H1 (cell line): ENCODE data around the gene MSANTD2. TPM values are rescaled to one million over a fixed set of nuclear protein-coding genes. Genes with fewer than 3 reads are reported as not detected.

Experiments used
- CTCF ChIA-PET: fragments of 300-600 bp; sonication (Branson Sonifier 250); formaldehyde crosslinking; loops from one replicate; lab custom pipeline; 2021; ENCODE audit not compliant: partially characterized antibody; lab: Charles Lee
- POLR2A ChIA-PET: fragments of 300-600 bp; sonication (Branson Sonifier 250); formaldehyde crosslinking; loops from one replicate; lab custom pipeline; 2021; ENCODE audit warnings: inconsistent platforms; ENCODE audit not compliant: partially characterized antibody; lab: Charles Lee
- DNase-seq, 2 experiments: peaks; one replicate each; pipeline versions ENCODE4 v3.0.0 to v3.0.0-alpha.2; 2010 to 2022; ENCODE audit warnings: low spot score in 2 of 2, low read depth in 1 of 2, mixed read lengths in 1 of 2
- FAIRE-seq: peaks from 2 replicates; lab custom pipeline; 2011; peaks lifted over from hg19 to GRCh38; lab: Jason Lieb, UNC
- H2AFZ ChIP-seq: 2 replicates; pipeline ENCODE4 v1.8.1; 2012; ENCODE audit warnings: low read length, inconsistent platforms
- H2AK5ac ChIP-seq: 2 replicates; pipeline ENCODE4 v1.6.1; 2013; ENCODE audit warnings: low read depth, low read length
- H2BK120ac ChIP-seq: replicated peaks from 2 replicates; pipeline ENCODE3; 2013; ENCODE audit warnings: low read depth, low read length, inconsistent platforms
- H2BK12ac ChIP-seq: 2 replicates; pipeline ENCODE4 v1.6.1; 2013; ENCODE audit warnings: low read depth, low read length
- H2BK15ac ChIP-seq: 2 replicates; pipeline ENCODE4 v1.6.1; 2013; ENCODE audit warnings: low read length
- H2BK20ac ChIP-seq: 2 replicates; pipeline ENCODE4 v1.6.1; 2013; ENCODE audit warnings: low read length
- H2BK5ac ChIP-seq: 2 replicates; pipeline ENCODE4 v1.6.1; 2013; ENCODE audit warnings: low read depth, low read length
- H3K14ac ChIP-seq: 2 replicates; pipeline ENCODE4 v1.6.1; 2013; ENCODE audit warnings: inconsistent platforms; ENCODE audit not compliant: insufficient read length
- H3K18ac ChIP-seq: 2 replicates; pipeline ENCODE4 v1.6.1; 2013; ENCODE audit warnings: low read length; ENCODE audit errors: extremely low read depth
- H3K23ac ChIP-seq: 2 replicates; pipeline ENCODE4 v1.6.1; 2013; ENCODE audit warnings: inconsistent platforms; ENCODE audit not compliant: insufficient read length
- H3K23me2 ChIP-seq: 2 replicates; pipeline ENCODE4 v1.6.1; 2013; ENCODE audit warnings: low read depth, low read length
- H3K27ac ChIP-seq: 2 replicates; pipeline ENCODE4 v1.6.1; 2011; ENCODE audit warnings: low read depth, low read length, inconsistent platforms
- H3K27me3 ChIP-seq, 4 experiments: replicated peaks in 1 of 4; 1 replicate in 1 of 4; 2 replicates in 3 of 4; pipeline versions ENCODE4 v1.6.1 to v1.8.1; 2011 to 2013; ENCODE audit warnings: low read length in 3 of 4, mild to moderate bottlenecking in 3 of 4, inconsistent platforms in 2 of 4, mixed read lengths in 2 of 4, moderate library complexity in 1 of 4; ENCODE audit not compliant: control insufficient read depth in 3 of 4, insufficient read depth in 3 of 4; ENCODE audit errors: extremely low read depth in 1 of 4
- H3K36me3 ChIP-seq, 4 experiments: 2 replicates each; pipeline versions ENCODE4 v1.6.1 to v1.8.1; 2011 to 2013; ENCODE audit warnings: mild to moderate bottlenecking in 4 of 4, low read length in 3 of 4, moderate library complexity in 2 of 4, control low read depth in 1 of 4, inconsistent platforms in 1 of 4; ENCODE audit not compliant: insufficient read depth in 4 of 4, control insufficient read depth in 2 of 4
- H3K4ac ChIP-seq: replicated peaks from 2 replicates; pipeline ENCODE3; 2013; ENCODE audit warnings: low read length, low read depth, mixed read lengths, inconsistent platforms; ENCODE audit not compliant: insufficient read length
- H3K4me1 ChIP-seq, 4 experiments: replicated peaks in 1 of 4; 1 replicate in 1 of 4; 2 replicates in 3 of 4; pipeline versions ENCODE4 v1.6.1 to v1.8.1; 2011 to 2013; ENCODE audit warnings: low read length in 3 of 4, inconsistent platforms in 2 of 4, mixed read lengths in 1 of 4; ENCODE audit not compliant: insufficient read depth in 4 of 4, control insufficient read depth in 3 of 4
- H3K4me2 ChIP-seq, 2 experiments: 2 replicates each; pipeline versions ENCODE4 v1.6.1 to v1.8.1; 2011 to 2013; ENCODE audit warnings: low read depth in 2 of 2, low read length in 2 of 2, control low read depth in 1 of 2, inconsistent platforms in 1 of 2, mild to moderate bottlenecking in 1 of 2; ENCODE audit not compliant: insufficient read depth in 1 of 2
- H3K4me3 ChIP-seq, 4 experiments: fragments of 200-600, 300-600 bp in 1 of 4; sonication (generic), shearing (Covaris generic), sonication (Bioruptor Twin) in 1 of 4; 2 replicates each; pipeline versions ENCODE4 v1.5.1 to v1.8.1; 2011 to 2016; ENCODE audit warnings: low read length in 4 of 4, low read depth in 3 of 4, control low read depth in 2 of 4, inconsistent platforms in 2 of 4, mild to moderate bottlenecking in 2 of 4, mixed read lengths in 1 of 4, moderate library complexity in 1 of 4; ENCODE audit not compliant: insufficient read depth in 2 of 4; ENCODE audit errors: extremely low read depth in 1 of 4
- H3K56ac ChIP-seq: replicated peaks from 2 replicates; pipeline ENCODE3; 2013; ENCODE audit warnings: low read depth, mild to moderate bottlenecking, mixed read lengths, low read length, inconsistent platforms; ENCODE audit not compliant: insufficient read length
- H3K79me1 ChIP-seq: 2 replicates; pipeline ENCODE4 v1.6.1; 2013; ENCODE audit warnings: low read depth, low read length, control low read depth
- H3K79me2 ChIP-seq, 2 experiments: 2 replicates each; pipeline versions ENCODE4 v1.6.1 to v1.8.1; 2012 to 2013; ENCODE audit warnings: low read length in 2 of 2, mild to moderate bottlenecking in 2 of 2, inconsistent platforms in 1 of 2; ENCODE audit not compliant: insufficient read depth in 2 of 2, control insufficient read depth in 1 of 2
- H3K9ac ChIP-seq, 4 experiments: replicated peaks in 1 of 4; 1 replicate in 1 of 4; 2 replicates in 3 of 4; pipeline versions ENCODE4 v1.6.1 to v1.8.1; 2011 to 2013; ENCODE audit warnings: low read depth in 3 of 4, low read length in 3 of 4, control low read depth in 2 of 4, mild to moderate bottlenecking in 2 of 4, moderate library complexity in 2 of 4, inconsistent platforms in 1 of 4; ENCODE audit errors: extremely low read depth in 1 of 4
- H3K9me3 ChIP-seq, 2 experiments: 2 replicates each; pipeline versions ENCODE4 v1.6.1 to v1.8.1; 2012 to 2013; ENCODE audit warnings: mild to moderate bottlenecking in 2 of 2, moderate library complexity in 2 of 2, control low read depth in 1 of 2, inconsistent platforms in 1 of 2, low read depth in 1 of 2, low read length in 1 of 2, mixed read lengths in 1 of 2; ENCODE audit not compliant: insufficient read depth in 2 of 2
- H4K20me1 ChIP-seq, 2 experiments: replicated peaks in 1 of 2; 2 replicates each; pipeline versions ENCODE3 to v1.8.1; 2011 to 2013; ENCODE audit warnings: inconsistent platforms in 2 of 2, low read length in 2 of 2, mild to moderate bottlenecking in 1 of 2; ENCODE audit not compliant: insufficient read depth in 2 of 2, control insufficient read depth in 1 of 2
- H4K5ac ChIP-seq: 2 replicates; pipeline ENCODE4 v1.6.1; 2013; ENCODE audit warnings: low read length, low read depth, mixed read lengths, inconsistent platforms; ENCODE audit not compliant: insufficient read length
- H4K8ac ChIP-seq: 2 replicates; pipeline ENCODE4 v1.8.0; 2013; ENCODE audit warnings: mild to moderate bottlenecking, moderate library complexity, low read length, inconsistent platforms; ENCODE audit not compliant: insufficient read depth; ENCODE audit errors: extremely low read depth
- H4K91ac ChIP-seq: replicated peaks from 2 replicates; pipeline ENCODE3; 2013; ENCODE audit warnings: low read length, mixed read lengths, inconsistent platforms; ENCODE audit not compliant: insufficient read length
- ASH2L ChIP-seq: fragments of 200-600, 300-600 bp; sonication (generic); IDR thresholded peaks from one replicate; pipeline ENCODE4 v1.7.1; 2017; ENCODE audit warnings: low read length
- CBX8 ChIP-seq: fragments of 300-800, 300-1000 bp; sonication (generic); IDR thresholded peaks from 2 replicates; pipeline ENCODE4 v1.7.1; 2016; ENCODE audit warnings: low read depth, low read length, borderline replicate concordance
- E2F6 ChIP-seq: IDR thresholded peaks from 2 replicates; pipeline ENCODE4 v1.6.1; 2012; ENCODE audit warnings: inconsistent platforms
- EP300 ChIP-seq, 2 experiments: IDR thresholded peaks; 1 replicate in 1 of 2; 2 replicates in 1 of 2; pipeline ENCODE4 v1.6.1; 2011 to 2012; ENCODE audit warnings: low read depth in 2 of 2, low read length in 2 of 2, mild to moderate bottlenecking in 2 of 2, borderline replicate concordance in 1 of 2, inconsistent platforms in 1 of 2, moderate library complexity in 1 of 2
- NANOG ChIP-seq: IDR thresholded peaks from 2 replicates; pipeline ENCODE4 v1.6.1; 2011; ENCODE audit warnings: low read length, low read depth, mild to moderate bottlenecking, inconsistent platforms; ENCODE audit not compliant: insufficient read depth, poor library complexity, severe bottlenecking
- POLR2AphosphoS5 ChIP-seq: IDR thresholded peaks from 2 replicates; pipeline ENCODE4 v1.6.1; 2011; ENCODE audit warnings: low read depth, low read length
- RBBP5 ChIP-seq: IDR thresholded peaks from 2 replicates; pipeline ENCODE4 v1.7.1; 2012; ENCODE audit warnings: low read depth, mild to moderate bottlenecking, inconsistent platforms, low read length, moderate library complexity, borderline replicate concordance
- RNF2 ChIP-seq: fragments of 200-900, 300-1000 bp; sonication (generic); IDR thresholded peaks from 2 replicates; pipeline ENCODE4 v1.7.1; 2016; ENCODE audit warnings: borderline replicate concordance, low read depth, mild to moderate bottlenecking, antibody characterized with exemption, low read length; ENCODE audit not compliant: poor library complexity, severe bottlenecking; ENCODE audit errors: missing control alignments
- SIRT6 ChIP-seq: IDR thresholded peaks from one replicate; pipeline ENCODE4 v1.7.1; 2012; ENCODE audit warnings: low read length, inconsistent platforms
- SUZ12 ChIP-seq: fragments of 200-600 bp; sonication (generic); IDR thresholded peaks from 2 replicates; pipeline ENCODE4 v1.6.1; 2012; ENCODE audit warnings: mild to moderate bottlenecking, inconsistent platforms, low read length, moderate library complexity, mixed read lengths
- WGBS, 2 experiments: shearing (Covaris generic) in 1 of 2; methylation state at CpG; one replicate each; pipeline versions ENCODE4 v1.1.6 to v1.1.7; 2013 to 2015; ENCODE audit warnings: low lambda C conversion rate in 2 of 2, mixed read lengths in 2 of 2, inconsistent platforms in 1 of 2, low coverage in 1 of 2, missing lambda C conversion rate in 1 of 2; ENCODE audit not compliant: insufficient replicate concordance in 2 of 2, insufficient coverage in 1 of 2, insufficient read length in 1 of 2; ENCODE audit errors: extremely low coverage in 1 of 2, missing lambda C conversion rate in 1 of 2; 5-methylcytosine and 5-hydroxymethylcytosine counted together
- polyA plus RNA-seq, 7 experiments: library from polyadenylated mRNA; depleted of rRNA in 3 of 7; stranded (reverse) in 5 of 7; unstranded in 2 of 7; fragments of >200 nt in 5 of 7; fragments of 200-250 nt in 2 of 7; gene quantifications; 1 replicate in 5 of 7; 2 replicates in 1 of 7; 4 replicates in 1 of 7; pipeline versions ENCODE4 v1.2.1 to v1.2.3, GENCODE V29; 2011 to 2013; ENCODE audit warnings: missing spikeins in 2 of 7, mixed read lengths in 2 of 7
- total RNA-seq: library from RNA; stranded (reverse); fragmentation: NEBNext Ultra II Directional; extraction: Animal tissue kit (Norgen Biotek cat#: 25700); gene quantifications from 2 replicates; pipeline ENCODE4 v1.2.1, GENCODE V29; 2021

Gene MSANTD2
- total and polyA plus RNA-seq, 2 of the 8 experiments (the other 6 are each of a cell fraction or from before 2014, with no cell fraction given), result 8.2 to 15.9 TPM

- POLR2A ChIA-PET, result interaction anchor here (0.9 to 3.0 kb wide), 4 partner anchors 10 to 75 kb away, joined by 4 to 9 read pairs (median 6); partner anchors contain the start of genes SIAE and SPA17
- no peak for DNase-seq
- TF ChIP-seq ASH2L (no peak), SUZ12 (peak; percentile 78), E2F6 (no peak), SIRT6 (no peak), EP300 (IDR thresholded peaks at IDR 0.05; ENCODE audit: borderline replicate concordance in 1 of 2, low read depth in 2 of 2, low read length in 2 of 2) (no peak), POLR2AphosphoS5 (no peak), CBX8 (peak; percentile 36; the same call in 1 of the 2 replicates), NANOG (no peak), RNF2 (peak; percentile 84), RBBP5 (no peak)
Observed at GRCh38 chr11:124748481-124749343, 51.5 kb downstream of the MSANTD2 start.

More at GRCh38 chr11:124748481-124749343, 51.5 kb downstream of the MSANTD2 start:
- Histone ChIP-seq H3K23ac (no peak overlapping the region), H4K5ac (no peak overlapping the region), H3K27me3 (peaks cover 91 to 99% (median 97%) of the 10 kb centered on the region in 4 experiments), H3K79me2 (no peaks in the 10 kb centered on the region), H3K4me3 (no peak overlapping the region), H2AK5ac (no peak overlapping the region), H4K91ac (no peak overlapping the region), H3K36me3 (no peaks in the 10 kb centered on the region), H2BK15ac (peak overlapping the region; percentile 66), H3K9me3 (no peaks in the 10 kb centered on the region), H2BK20ac (no peak overlapping the region), H2BK12ac (no peak overlapping the region; the same call in 1 of the 2 replicates), H4K8ac (no peak overlapping the region), H2BK5ac (no peak overlapping the region), H3K9ac (no peak overlapping the region), H3K4me1 (peaks cover 0 to 31% (median 17%) of the 10 kb centered on the region in 4 experiments; a peak in 6 of 7 replicates), H3K14ac (no peak overlapping the region), H3K4ac (no peak overlapping the region), H4K20me1 (peaks cover 6 to 25% of the 10 kb centered on the region in 2 experiments), H2AFZ (no peak overlapping the region), H3K4me2 (no peak overlapping the region), H3K18ac (no peak overlapping the region), H3K79me1 (no peaks in the 10 kb centered on the region), H3K23me2 (peaks cover 11% of the 10 kb centered on the region; the same call in 1 of the 2 replicates), H2BK120ac (no peak overlapping the region), H3K56ac (no peak overlapping the region), H3K27ac (no peak overlapping the region)
- WGBS, 2 experiments, result 48% methylated on average over 12 of the region's 12 CpGs; no CpG with 5 or more reads in 1 of the 2 experiments
- CTCF ChIA-PET, result interaction anchor here (0.7 to 28.0 kb wide), 10 partner anchors 8 to 118 kb away, joined by 3 to 382 read pairs (median 5); partner anchors contain the start of genes ESAM, NRGN and VSIG2
- FAIRE-seq, result no peak
